ENCODE data around the gene CYB5B.

The CYB5B gene

DNA sequence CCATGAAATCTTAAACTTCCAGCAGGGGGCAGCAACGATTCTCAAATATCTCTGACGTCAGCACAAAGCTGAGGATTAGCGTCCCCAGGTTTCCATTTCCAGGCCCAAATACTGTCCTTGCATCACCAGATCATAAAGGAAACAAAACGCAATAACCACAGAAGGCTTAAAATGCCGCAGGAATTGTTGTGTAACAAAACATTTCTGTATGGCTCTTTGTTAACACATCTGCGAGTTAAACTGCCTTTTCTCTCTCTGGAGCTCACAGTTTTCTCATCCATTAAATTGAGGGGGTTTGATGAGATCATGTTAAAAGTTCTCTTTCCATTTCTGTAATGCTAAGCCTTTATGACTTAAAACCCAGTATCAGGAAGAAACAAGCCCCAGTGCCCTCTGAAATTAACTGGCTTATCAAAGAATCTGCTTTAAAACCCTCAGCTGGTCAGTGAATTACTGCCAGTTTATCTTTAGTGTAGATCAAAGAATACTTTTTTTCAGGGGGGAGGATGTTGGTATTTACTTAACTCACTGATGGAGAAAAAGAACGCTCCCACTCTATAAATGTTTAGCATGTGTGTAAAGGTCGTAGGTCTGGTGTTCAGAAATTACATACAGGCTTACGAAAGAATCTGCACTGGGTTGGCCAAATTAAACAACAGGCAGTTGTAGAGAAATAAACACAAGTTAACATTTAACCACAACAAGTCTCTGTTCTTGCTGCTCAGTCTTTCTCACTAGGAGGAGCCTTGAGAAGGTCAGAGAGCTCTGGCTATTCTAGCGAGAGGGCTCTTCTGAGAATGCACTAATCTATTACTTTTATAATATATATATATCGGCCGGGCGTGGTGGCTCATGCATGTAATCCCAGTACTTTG, 28.0 kb upstream of the CYB5B start:
- H3K9me3 ChIP-seq, result no peaks in the 10 kb centered on the region
- TF ChIP-seq, protein P1, sequence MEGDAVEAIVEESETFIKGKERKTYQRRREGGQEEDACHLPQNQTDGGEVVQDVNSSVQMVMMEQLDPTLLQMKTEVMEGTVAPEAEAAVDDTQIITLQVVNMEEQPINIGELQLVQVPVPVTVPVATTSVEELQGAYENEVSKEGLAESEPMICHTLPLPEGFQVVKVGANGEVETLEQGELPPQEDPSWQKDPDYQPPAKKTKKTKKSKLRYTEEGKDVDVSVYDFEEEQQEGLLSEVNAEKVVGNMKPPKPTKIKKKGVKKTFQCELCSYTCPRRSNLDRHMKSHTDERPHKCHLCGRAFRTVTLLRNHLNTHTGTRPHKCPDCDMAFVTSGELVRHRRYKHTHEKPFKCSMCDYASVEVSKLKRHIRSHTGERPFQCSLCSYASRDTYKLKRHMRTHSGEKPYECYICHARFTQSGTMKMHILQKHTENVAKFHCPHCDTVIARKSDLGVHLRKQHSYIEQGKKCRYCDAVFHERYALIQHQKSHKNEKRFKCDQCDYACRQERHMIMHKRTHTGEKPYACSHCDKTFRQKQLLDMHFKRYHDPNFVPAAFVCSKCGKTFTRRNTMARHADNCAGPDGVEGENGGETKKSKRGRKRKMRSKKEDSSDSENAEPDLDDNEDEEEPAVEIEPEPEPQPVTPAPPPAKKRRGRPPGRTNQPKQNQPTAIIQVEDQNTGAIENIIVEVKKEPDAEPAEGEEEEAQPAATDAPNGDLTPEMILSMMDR (IDR thresholded peaks at IDR 0.05), result peak; percentile 66
- H3K27ac ChIP-seq, result peak overlapping the region; percentile 65
- peaks cover 13 to 14% of the 10 kb centered on the region in 2 experiments for H3K4me1 ChIP-seq (ENCODE audit: control insufficient read depth in 1 of 2, insufficient read depth in 1 of 2, low read depth in 1 of 2, low read length in 1 of 2)
- no peaks in the 10 kb centered on the region for H3K27me3 ChIP-seq
- no peaks in the 10 kb centered on the region for H3K36me3 ChIP-seq
- peak overlapping the region; percentile 4 to 17 for H3K4me3 ChIP-seq (ENCODE audit: low read depth in 1 of 2, low read length in 1 of 2)

DNA sequence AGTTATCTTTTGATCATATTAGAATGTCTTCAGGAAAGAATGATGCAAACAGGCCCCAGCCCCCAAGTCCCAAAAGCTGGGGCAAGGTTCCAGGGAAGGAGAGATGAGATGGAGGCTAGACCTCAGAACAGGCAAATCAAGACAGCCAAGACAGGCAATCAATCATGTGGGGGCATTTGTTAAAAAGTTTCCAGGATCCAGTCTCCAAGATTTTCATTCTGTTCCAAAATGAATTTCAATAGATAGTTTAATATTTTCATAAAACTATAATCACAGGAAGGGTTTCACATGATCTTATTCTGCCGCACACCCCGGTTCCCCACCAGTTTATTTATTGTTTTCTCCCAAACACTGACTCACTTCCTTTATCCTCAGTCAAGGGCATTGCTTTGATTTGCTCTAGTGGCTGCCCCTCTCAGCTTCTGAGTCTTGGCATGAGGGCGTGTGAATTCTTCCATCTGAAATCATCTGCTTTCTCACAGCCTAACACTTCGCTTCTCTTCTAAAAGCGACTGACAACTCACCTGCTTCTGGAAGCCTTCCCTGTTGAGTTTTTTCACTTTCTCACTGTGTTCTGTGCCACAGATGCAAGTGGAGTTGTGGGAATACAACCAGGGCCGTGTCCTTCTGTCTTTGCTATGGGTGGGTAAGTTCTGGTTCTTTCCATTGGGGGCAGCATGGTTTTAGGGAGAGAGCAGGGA, 26.4 kb upstream of the CYB5B start:
- Histone ChIP-seq H3K27ac (no peak overlapping the region), H3K4me1 (ENCODE audit: control insufficient read depth in 1 of 2, insufficient read depth in 1 of 2, low read depth in 1 of 2, low read length in 1 of 2) (peaks cover 13 to 19% of the 10 kb centered on the region in 2 experiments), H3K9me3 (no peaks in the 10 kb centered on the region), H3K36me3 (no peaks in the 10 kb centered on the region), H3K4me3 (ENCODE audit: low read depth in 1 of 2, low read length in 1 of 2) (no peak overlapping the region), H3K27me3 (no peaks in the 10 kb centered on the region)
- TF ChIP-seq, protein P1 (IDR thresholded peaks at IDR 0.05), result no peak

DNA sequence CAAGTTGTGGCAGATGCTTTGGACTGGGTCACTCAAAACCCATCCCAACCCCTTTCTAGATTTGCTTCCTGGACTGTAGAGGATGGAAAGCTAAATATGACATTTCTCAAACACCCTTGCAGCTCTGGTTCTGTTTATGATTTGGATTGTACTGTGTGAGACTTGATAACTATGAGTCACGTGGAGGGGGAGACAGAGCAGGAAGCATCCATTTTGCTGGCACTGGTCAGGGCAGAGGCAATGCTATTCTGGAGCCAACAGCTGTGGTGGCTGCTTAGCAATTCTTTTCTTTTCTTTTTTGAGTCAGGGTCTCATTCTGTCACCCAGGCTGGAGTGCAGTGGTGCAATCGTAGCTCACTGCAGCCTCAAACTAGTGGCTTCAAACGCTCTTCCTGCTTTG, 25.1 kb upstream of the CYB5B start:
- Histone ChIP-seq H3K9me3 (no peaks in the 10 kb centered on the region), H3K27ac (no peak overlapping the region), H3K36me3 (no peaks in the 10 kb centered on the region), H3K27me3 (no peaks in the 10 kb centered on the region), H3K4me3 (ENCODE audit: low read depth in 1 of 2, low read length in 1 of 2) (no peak overlapping the region), H3K4me1 (ENCODE audit: control insufficient read depth in 1 of 2, insufficient read depth in 1 of 2, low read depth in 1 of 2, low read length in 1 of 2) (peaks cover 13 to 19% of the 10 kb centered on the region in 2 experiments)
- TF ChIP-seq, protein P1 (IDR thresholded peaks at IDR 0.05), result no peak

DNA sequence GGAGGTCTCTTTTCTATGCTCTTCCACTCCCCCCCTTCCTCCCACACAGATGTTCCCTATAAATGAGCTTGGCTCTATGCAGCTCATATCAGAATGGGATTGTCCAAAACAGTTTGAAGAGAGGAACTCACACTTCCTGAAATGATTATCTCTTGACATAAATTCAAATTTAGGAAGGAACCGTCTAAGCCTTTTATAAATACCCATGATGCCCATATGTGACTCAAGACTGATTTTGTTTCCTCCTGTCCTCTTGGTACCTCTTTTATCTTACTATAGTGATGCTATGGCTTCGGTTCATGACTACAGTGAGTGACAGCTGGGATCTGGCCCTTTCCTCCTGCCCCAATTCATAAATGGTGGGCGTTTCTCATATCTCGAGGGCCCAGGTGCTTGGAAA, 22.0 kb upstream of the CYB5B start:
- Histone ChIP-seq H3K4me3 (ENCODE audit: low read depth in 1 of 2, low read length in 1 of 2) (no peak overlapping the region), H3K9me3 (no peaks in the 10 kb centered on the region), H3K27ac (no peak overlapping the region), H3K36me3 (no peaks in the 10 kb centered on the region), H3K27me3 (no peaks in the 10 kb centered on the region), H3K4me1 (ENCODE audit: control insufficient read depth in 1 of 2, insufficient read depth in 1 of 2, low read depth in 1 of 2, low read length in 1 of 2) (peaks cover 0 to 5% of the 10 kb centered on the region in 2 experiments)
- TF ChIP-seq, protein P1 (IDR thresholded peaks at IDR 0.05), result no peak

DNA sequence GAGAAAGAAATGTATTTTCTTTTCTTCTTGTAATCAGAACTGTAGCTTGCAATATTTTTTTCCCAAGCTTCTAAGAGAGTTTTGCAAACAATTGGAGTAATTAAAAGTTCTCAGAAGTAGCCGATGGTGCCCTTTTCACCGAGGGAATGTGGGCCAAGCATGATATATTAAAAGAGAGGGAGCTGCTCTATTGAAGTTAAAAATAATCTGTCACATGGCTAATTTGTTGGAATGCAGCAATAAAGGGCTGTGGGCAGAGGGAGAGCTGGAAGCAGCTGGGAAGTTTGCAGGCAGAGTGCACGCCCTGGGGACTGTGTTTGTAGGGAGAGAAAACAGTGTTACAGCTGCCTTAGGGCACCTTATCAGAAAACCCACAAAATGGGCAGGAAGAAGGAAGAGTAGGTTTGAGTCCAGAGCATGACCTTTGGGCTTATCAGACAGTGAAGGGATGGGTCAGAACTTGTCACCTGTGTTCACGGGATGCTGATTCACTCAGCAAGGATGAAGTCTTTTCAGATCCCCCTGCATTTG, 20.1 kb upstream of the CYB5B start:
- no peaks in the 10 kb centered on the region for H3K9me3 ChIP-seq
- no peaks in the 10 kb centered on the region for H3K36me3 ChIP-seq
- TF ChIP-seq, protein P1 (IDR thresholded peaks at IDR 0.05), result no peak

More for the DNA sequence above, 20.1 kb upstream of the CYB5B start:
- Histone ChIP-seq H3K4me3 (ENCODE audit: low read depth in 1 of 2, low read length in 1 of 2) (no peak overlapping the region), H3K27me3 (no peaks in the 10 kb centered on the region), H3K4me1 (ENCODE audit: control insufficient read depth in 1 of 2, insufficient read depth in 1 of 2, low read depth in 1 of 2, low read length in 1 of 2) (peaks cover 0 to 5% of the 10 kb centered on the region in 2 experiments), H3K27ac (no peak overlapping the region)
